ENCODE results near the gene ABCG4. TPM values are rescaled to one million over a fixed set of nuclear protein-coding genes. Genes with fewer than 3 reads are reported as not detected.
"Not testable (repeated sequence)": the region's sequence is repeated elsewhere in the genome, so short reads cannot be mapped to it uniquely, and the experiment has no call there.

ABCG4 gene
- total RNA-seq, 1 experiment from 2014 or later = 0.08 TPM

GRCh38 chr11:119125821-119126220 lies 23.0 kb upstream of the ABCG4 start:
- no peak overlapping the region for H3K4me3 ChIP-seq

GRCh38 chr11:119126675-119127268 lies 22.1 kb upstream of the ABCG4 start:
- Histone ChIP-seq H3K27me3 (no peaks in the 10 kb centered on the region), H3K36me3 (0 out of 2 replicates have a peak, but pooled peaks cover 2% of the 10 kb centered on the region), H3K9me3 (replicated peaks) (no peaks in the 10 kb centered on the region), H3K4me3 (no peak overlapping the region), H3K27ac (no peak overlapping the region), H3K4me1 (no peaks in the 10 kb centered on the region)
- DNase-seq = no peak

More at GRCh38 chr11:119125821-119126220, 23.0 kb upstream of the ABCG4 start:
- no peaks in the 10 kb centered on the region for H3K27me3 ChIP-seq
- 0 out of 2 replicates have a peak, but pooled peaks cover 2% of the 10 kb centered on the region for H3K36me3 ChIP-seq
- DNase-seq = no peak
- H3K4me1 ChIP-seq = peaks cover 1% of the 10 kb centered on the region
- H3K27ac ChIP-seq = no peak overlapping the region
- no peaks in the 10 kb centered on the region for H3K9me3 ChIP-seq (replicated peaks)

DNA sequence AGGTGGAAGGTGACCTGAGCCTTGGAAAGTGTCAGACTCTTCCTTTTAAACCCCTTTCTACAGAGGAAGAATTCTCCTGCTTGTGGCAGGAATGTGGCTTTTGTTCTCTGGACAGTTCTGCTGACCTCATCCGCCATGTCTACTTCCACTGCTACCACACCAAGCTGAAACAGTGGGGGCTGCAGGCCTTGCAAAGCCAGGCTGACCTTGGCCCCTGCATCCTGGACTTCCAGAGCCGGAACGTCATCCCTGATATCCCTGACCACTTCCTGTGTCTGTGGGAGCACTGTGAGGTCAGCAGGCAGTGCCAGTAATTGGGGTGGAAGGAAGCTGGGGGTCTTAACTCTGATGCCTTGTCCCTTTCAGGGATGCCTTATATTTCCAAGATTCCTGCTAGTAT lies 18.2 kb upstream of the ABCG4 start:
- H3K36me3 ChIP-seq = peaks cover 7% of the 10 kb centered on the region
- DNase-seq = no peak
- H3K27me3 ChIP-seq = no peaks in the 10 kb centered on the region
- H3K27ac ChIP-seq = no peak overlapping the region
- no peaks in the 10 kb centered on the region for H3K9me3 ChIP-seq (replicated peaks)
- no peaks in the 10 kb centered on the region for H3K4me1 ChIP-seq
- H3K4me3 ChIP-seq = no peak overlapping the region

- Histone ChIP-seq H3K27me3 (no peaks in the 10 kb centered on the region), H3K27ac (no peak overlapping the region), H3K4me3 (no peak overlapping the region), H3K4me1 (no peaks in the 10 kb centered on the region), H3K9me3 (replicated peaks) (no peaks in the 10 kb centered on the region), H3K36me3 (peaks cover 7% of the 10 kb centered on the region)
- no peak for DNase-seq
These were observed 14.4 kb upstream of the ABCG4 start for GRCh38 chr11:119134389-119134978.

DNA sequence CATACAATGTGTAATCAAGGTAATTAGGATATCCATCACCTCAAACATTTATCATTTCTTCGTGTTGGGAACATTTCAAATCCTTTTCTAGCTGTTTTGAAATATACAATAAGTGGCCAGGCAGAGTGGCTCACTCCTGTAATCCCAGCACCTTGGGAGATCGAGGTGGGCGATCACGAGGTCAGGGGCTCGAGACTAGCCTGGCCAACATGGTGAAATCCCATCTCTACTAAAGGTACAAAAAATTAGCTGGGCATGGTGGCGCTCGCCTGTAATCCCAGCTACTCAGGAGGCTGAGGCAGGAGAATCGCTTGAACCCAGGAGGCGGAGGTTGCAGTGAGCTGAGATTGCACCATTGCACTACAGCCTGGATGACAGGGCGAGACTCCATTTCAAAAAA lies 9.6 kb upstream of the ABCG4 start:
- H3K27ac ChIP-seq; H3K27me3 ChIP-seq; H3K4me3 ChIP-seq; H3K4me1 ChIP-seq; DNase-seq; H3K36me3 ChIP-seq; H3K9me3 ChIP-seq (replicated peaks): not testable (repeated sequence)

DNA sequence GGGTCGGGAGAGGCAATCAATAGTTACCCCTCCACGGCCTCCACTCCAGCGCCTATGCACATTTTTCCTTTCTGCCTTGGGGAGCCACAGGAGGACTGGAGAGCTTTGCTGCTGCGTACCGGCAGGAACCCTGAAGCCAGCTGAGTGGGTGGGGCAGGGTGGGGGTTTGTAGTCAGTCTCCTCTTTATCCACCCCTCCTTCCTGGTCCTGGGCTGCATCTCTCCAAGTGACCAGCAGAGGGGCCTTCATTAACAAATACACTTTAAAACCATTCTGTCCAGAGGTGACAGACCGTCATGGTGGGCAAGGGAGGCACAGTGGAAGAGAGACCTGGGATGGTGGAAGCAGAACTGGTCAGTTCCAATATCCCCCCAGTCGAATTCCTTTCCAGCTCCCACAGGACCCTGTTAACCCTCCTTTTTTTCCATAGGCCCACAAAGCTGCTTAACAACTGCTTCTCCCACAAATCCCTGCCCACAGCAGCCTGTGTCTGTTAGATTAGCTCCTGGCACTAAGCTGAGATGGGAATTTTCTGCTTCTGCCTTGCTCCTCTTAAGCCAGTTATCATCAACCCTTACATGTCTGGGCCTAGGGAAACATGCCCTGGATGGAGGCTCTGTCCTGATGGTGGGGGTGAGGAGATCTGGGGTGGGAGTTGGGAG lies 3.9 kb upstream of the ABCG4 start:
- Histone ChIP-seq H3K36me3 (no peaks in the 10 kb centered on the region), H3K4me3 (no peak overlapping the region), H3K4me1 (no peaks in the 10 kb centered on the region; the same call in 1 of the 2 replicates), H3K9me3 (replicated peaks) (no peaks in the 10 kb centered on the region), H3K27me3 (peaks cover 2% of the 10 kb centered on the region; the same call in 1 of the 2 replicates), H3K27ac (no peak overlapping the region)
- DNase-seq = peak; percentile 70 to 76

GRCh38 chr11:119145551-119145950 lies 3.3 kb upstream of the ABCG4 start:
- no peaks in the 10 kb centered on the region for H3K9me3 ChIP-seq (replicated peaks)
- H3K4me1 ChIP-seq = no peaks in the 10 kb centered on the region; the same call in 1 of the 2 replicates
- H3K27me3 ChIP-seq = peaks cover 8% of the 10 kb centered on the region; the same call in 1 of the 2 replicates
- no peak overlapping the region for H3K27ac ChIP-seq
- no peak overlapping the region for H3K4me3 ChIP-seq
- H3K36me3 ChIP-seq = no peaks in the 10 kb centered on the region
- DNase-seq = no peak

DNA sequence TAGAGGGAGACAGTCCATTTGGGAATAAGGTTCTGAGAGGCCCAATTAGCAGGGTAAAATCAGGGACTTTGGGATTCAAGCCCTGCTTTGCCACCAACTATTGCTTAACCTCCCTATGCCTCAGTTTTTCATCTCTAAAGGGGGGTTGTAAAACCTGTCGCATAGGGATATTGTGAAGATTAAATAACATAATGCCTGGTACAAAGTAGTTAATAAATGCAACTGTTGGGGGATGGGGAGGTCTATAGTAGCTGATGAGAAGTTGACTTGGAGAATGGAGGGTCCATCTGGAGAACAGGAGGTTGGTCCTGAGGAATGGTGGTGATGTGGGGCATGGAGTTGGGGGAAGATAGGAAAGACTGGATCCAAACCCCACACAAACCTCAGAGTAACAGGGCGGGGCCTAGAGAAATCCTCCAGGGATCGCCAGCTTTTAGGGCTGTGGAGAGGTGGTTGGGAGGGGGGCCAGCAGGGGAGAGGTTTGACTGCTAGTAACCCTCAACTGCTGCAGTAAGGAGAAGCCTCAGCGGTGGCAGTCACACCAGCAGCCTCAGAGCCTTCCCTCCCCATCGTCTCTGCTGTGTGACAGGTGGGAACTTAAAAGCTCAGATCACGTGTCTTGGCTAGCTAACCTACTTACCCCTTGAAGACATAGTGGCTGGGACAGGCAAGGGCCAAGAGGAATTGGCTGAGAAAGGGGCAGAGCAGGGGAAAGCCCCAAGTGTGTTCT lies 1.1 kb upstream of the ABCG4 start:
- Histone ChIP-seq H3K36me3 (no peaks in the 10 kb centered on the region), H3K4me3 (no peak overlapping the region), H3K27ac (no peak overlapping the region), H3K4me1 (no peaks in the 10 kb centered on the region; the same call in 1 of the 2 replicates), H3K27me3 (peaks cover 11% of the 10 kb centered on the region; the same call in 1 of the 2 replicates), H3K9me3 (replicated peaks) (no peaks in the 10 kb centered on the region)
- DNase-seq = peak in 1 of 2 experiments; percentile 19

- Histone ChIP-seq H3K4me1 (no peaks in the 10 kb centered on the region; the same call in 1 of the 2 replicates), H3K36me3 (no peaks in the 10 kb centered on the region), H3K9me3 (replicated peaks) (no peaks in the 10 kb centered on the region), H3K27ac (no peak overlapping the region), H3K27me3 (peaks cover 13% of the 10 kb centered on the region; the same call in 1 of the 2 replicates), H3K4me3 (peak overlapping the region; percentile 60)
- DNase-seq = no peak
These were observed 183 bp upstream of the ABCG4 start for GRCh38 chr11:119148720-119149017.

DNA sequence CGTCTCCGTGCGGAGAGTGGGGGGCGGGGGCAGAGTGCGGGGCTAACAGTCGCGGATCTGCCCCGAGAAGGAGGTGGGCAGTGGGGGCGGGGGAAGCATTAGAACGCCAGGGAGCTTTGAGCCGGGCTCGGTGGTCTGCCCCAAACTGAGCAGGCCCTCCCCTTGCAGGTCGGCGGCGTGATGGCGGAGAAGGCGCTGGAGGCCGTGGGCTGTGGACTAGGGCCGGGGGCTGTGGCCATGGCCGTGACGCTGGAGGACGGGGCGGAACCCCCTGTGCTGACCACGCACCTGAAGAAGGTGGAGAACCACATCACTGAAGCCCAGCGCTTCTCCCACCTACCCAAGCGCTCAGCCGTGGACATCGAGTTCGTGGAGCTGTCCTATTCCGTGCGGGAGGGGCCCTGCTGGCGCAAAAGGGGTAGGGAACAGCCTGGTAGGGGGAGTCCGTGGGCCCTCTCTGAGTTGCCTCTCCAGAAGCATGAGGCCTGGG lies 979 bp downstream of the ABCG4 start:
- H3K9me3 ChIP-seq (replicated peaks) = no peaks in the 10 kb centered on the region
- no peaks in the 10 kb centered on the region for H3K36me3 ChIP-seq
- no peak for DNase-seq
- H3K4me3 ChIP-seq = peak overlapping the region; percentile 60
- H3K4me1 ChIP-seq = no peaks in the 10 kb centered on the region; the same call in 1 of the 2 replicates
- peaks cover 13% of the 10 kb centered on the region; the same call in 1 of the 2 replicates for H3K27me3 ChIP-seq
- no peak overlapping the region for H3K27ac ChIP-seq

GRCh38 chr11:119152043-119152442 lies 3.2 kb downstream of the ABCG4 start:
- Histone ChIP-seq H3K27ac (no peak overlapping the region), H3K36me3 (no peaks in the 10 kb centered on the region), H3K27me3 (peaks cover 13% of the 10 kb centered on the region; the same call in 1 of the 2 replicates), H3K9me3 (replicated peaks) (no peaks in the 10 kb centered on the region), H3K4me1 (no peaks in the 10 kb centered on the region; the same call in 1 of the 2 replicates), H3K4me3 (no peak overlapping the region)
- no peak for DNase-seq

DNA sequence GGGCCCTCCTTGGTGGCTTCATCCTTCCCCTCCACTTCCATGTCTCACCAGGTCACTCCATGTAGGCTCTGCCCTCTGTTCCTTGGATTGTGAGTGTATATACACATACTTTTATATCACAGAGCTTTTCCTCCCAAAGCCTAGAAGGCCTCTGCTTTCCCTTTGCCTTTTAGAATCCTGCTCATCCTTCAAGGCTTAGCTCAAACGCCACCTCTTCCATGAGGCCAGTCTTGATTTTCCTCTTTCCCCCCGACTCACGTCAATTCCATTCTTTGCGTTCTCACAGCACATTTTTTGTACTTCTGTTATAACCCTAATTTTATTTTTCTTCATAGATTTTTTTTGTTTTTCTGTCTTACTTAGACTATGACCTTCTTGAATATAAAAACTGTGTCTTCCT lies 3.8 kb downstream of the ABCG4 start:
- no peak for DNase-seq
- no peaks in the 10 kb centered on the region for H3K9me3 ChIP-seq (replicated peaks)
- H3K27me3 ChIP-seq = peaks cover 13% of the 10 kb centered on the region; the same call in 1 of the 2 replicates
- H3K4me1 ChIP-seq = no peaks in the 10 kb centered on the region; the same call in 1 of the 2 replicates
- no peaks in the 10 kb centered on the region for H3K36me3 ChIP-seq
- no peak overlapping the region for H3K27ac ChIP-seq
- no peak overlapping the region for H3K4me3 ChIP-seq

- H3K4me1 ChIP-seq = no peaks in the 10 kb centered on the region; the same call in 1 of the 2 replicates
- H3K4me3 ChIP-seq = no peak overlapping the region
- no peaks in the 10 kb centered on the region for H3K9me3 ChIP-seq (replicated peaks)
- no peaks in the 10 kb centered on the region for H3K36me3 ChIP-seq
- peaks cover 13% of the 10 kb centered on the region; the same call in 1 of the 2 replicates for H3K27me3 ChIP-seq
- no peak overlapping the region for H3K27ac ChIP-seq
- DNase-seq = no peak
These were observed 4.4 kb downstream of the ABCG4 start for GRCh38 chr11:119153049-119153818.

GRCh38 chr11:119154178-119154577 lies 5.3 kb downstream of the ABCG4 start:
- H3K27me3 ChIP-seq = peaks cover 13% of the 10 kb centered on the region; the same call in 1 of the 2 replicates
- no peaks in the 10 kb centered on the region for H3K9me3 ChIP-seq (replicated peaks)
- H3K4me3 ChIP-seq = no peak overlapping the region
- DNase-seq = no peak
- no peaks in the 10 kb centered on the region for H3K4me1 ChIP-seq
- no peaks in the 10 kb centered on the region for H3K36me3 ChIP-seq
- no peak overlapping the region for H3K27ac ChIP-seq
